Mesendoderm (in vitro differentiated cells): ENCODE results near the gene TNFSF9.
"Not testable (repeated sequence)": the region's sequence is repeated elsewhere in the genome, so short reads cannot be mapped to it uniquely, and the experiment has no call there.

Experiments
- DNase-seq: peaks from one replicate; pipeline ENCODE4 v3.0.0; 2013
- H2AK5ac ChIP-seq: 2 replicates; pipeline ENCODE4 v1.6.1; 2013; ENCODE audit warnings: low read length, inconsistent platforms
- H2BK120ac ChIP-seq: 2 replicates; pipeline ENCODE4 v1.6.1; 2013; ENCODE audit warnings: low read depth, mild to moderate bottlenecking, low read length, moderate library complexity, mixed read lengths
- H2BK15ac ChIP-seq: replicated peaks from 2 replicates; pipeline ENCODE4 v1.6.1; 2013; ENCODE audit warnings: low read depth, mild to moderate bottlenecking, moderate library complexity
- H2BK5ac ChIP-seq: 2 replicates; pipeline ENCODE4 v1.6.1; 2013; ENCODE audit warnings: low read length, inconsistent platforms
- H3K18ac ChIP-seq: 2 replicates; pipeline ENCODE4 v1.6.1; 2013; ENCODE audit warnings: mild to moderate bottlenecking, low read length, mixed read lengths
- H3K23ac ChIP-seq: one replicate; pipeline ENCODE4 v1.6.1; 2013; ENCODE audit warnings: low read length
- H3K27ac ChIP-seq: 2 replicates; pipeline ENCODE4 v1.5.1; 2013; ENCODE audit warnings: low read depth, mild to moderate bottlenecking, inconsistent platforms, low read length, moderate library complexity
- H3K27me3 ChIP-seq: 2 replicates; pipeline ENCODE4 v1.6.1; 2013; ENCODE audit warnings: low read length, control low read depth, mild to moderate bottlenecking, inconsistent platforms; ENCODE audit not compliant: insufficient read depth, poor library complexity
- H3K36me3 ChIP-seq: 2 replicates; pipeline ENCODE4 v1.6.1; 2013; ENCODE audit warnings: low read length, inconsistent platforms; ENCODE audit not compliant: control insufficient read depth, insufficient read depth
- H3K4ac ChIP-seq: one replicate; pipeline ENCODE4 v1.6.1; 2013; ENCODE audit warnings: low read depth, mild to moderate bottlenecking, low read length, moderate library complexity
- H3K4me1 ChIP-seq: 2 replicates; pipeline ENCODE4 v1.6.1; 2013; ENCODE audit warnings: low read depth, low read length, inconsistent platforms; ENCODE audit not compliant: control insufficient read depth
- H3K4me2 ChIP-seq: 2 replicates; pipeline ENCODE4 v1.6.1; 2013; ENCODE audit warnings: low read length
- H3K4me3 ChIP-seq: 2 replicates; pipeline ENCODE4 v1.5.1; 2013; ENCODE audit warnings: mild to moderate bottlenecking, low read length
- H3K56ac ChIP-seq: one replicate; pipeline ENCODE4 v1.6.1; 2013; ENCODE audit warnings: low read length
- H3K79me1 ChIP-seq: 2 replicates; pipeline ENCODE4 v1.6.1; 2013; ENCODE audit warnings: low read length, inconsistent platforms
- H3K79me2 ChIP-seq: 2 replicates; pipeline ENCODE4 v1.6.1; 2013; ENCODE audit warnings: mild to moderate bottlenecking, low read length; ENCODE audit not compliant: control insufficient read depth, insufficient read depth
- H3K9ac ChIP-seq: 2 replicates; pipeline ENCODE4 v1.6.1; 2013; ENCODE audit warnings: low read length, inconsistent platforms
- H4K5ac ChIP-seq: one replicate; pipeline ENCODE4 v1.6.1; 2013; ENCODE audit warnings: low read length
- H4K8ac ChIP-seq: one replicate; pipeline ENCODE4 v1.6.1; 2013; ENCODE audit warnings: low read depth, mild to moderate bottlenecking, control low read depth, low read length, moderate library complexity
- WGBS: extraction: QIAGEN DNeasy Blood & Tissue Kit; methylation state at CpG from one replicate; pipeline ENCODE4 v1.1.7; 2013; ENCODE audit warnings: low lambda C conversion rate, missing lambda C conversion rate; ENCODE audit not compliant: insufficient coverage; ENCODE audit errors: extremely low coverage; 5-methylcytosine and 5-hydroxymethylcytosine counted together

TNFSF9 gene

GRCh38 chr19:6540918-6541689 lies 10.3 kb downstream of the TNFSF9 start:
- H2BK120ac ChIP-seq, result no peak overlapping the region
- H4K5ac ChIP-seq, result no peak overlapping the region
- no peaks in the 10 kb centered on the region for H3K4me1 ChIP-seq
- H4K8ac ChIP-seq, result no peak overlapping the region
- H3K79me2 ChIP-seq, result no peaks in the 10 kb centered on the region
- H2AK5ac ChIP-seq, result no peak overlapping the region
- no peak overlapping the region for H2BK5ac ChIP-seq
- H3K4ac ChIP-seq, result no peak overlapping the region
- no peaks in the 10 kb centered on the region for H3K36me3 ChIP-seq
- H3K9ac ChIP-seq, result no peak overlapping the region
- no peak overlapping the region for H3K23ac ChIP-seq
- H2BK15ac ChIP-seq, result no peak overlapping the region
- no peak overlapping the region for H3K27ac ChIP-seq
- no peaks in the 10 kb centered on the region for H3K79me1 ChIP-seq
- no peak for DNase-seq
- H3K4me3 ChIP-seq, result no peak overlapping the region
- H3K27me3 ChIP-seq, result no peaks in the 10 kb centered on the region
- no peak overlapping the region for H3K56ac ChIP-seq
- no CpG with 5 or more reads among the region's 13 CpGs for WGBS
- no peak overlapping the region for H3K4me2 ChIP-seq
- H3K18ac ChIP-seq, result no peak overlapping the region

- H3K4me1 ChIP-seq, result no peaks in the 10 kb centered on the region
- no peak overlapping the region for H2BK120ac ChIP-seq
- H2BK15ac ChIP-seq, result no peak overlapping the region
- DNase-seq, result no peak
- H3K27ac ChIP-seq, result no peak overlapping the region
- no peaks in the 10 kb centered on the region for H3K79me1 ChIP-seq
- no CpG with 5 or more reads among the region's 11 CpGs for WGBS
- no peak overlapping the region for H4K5ac ChIP-seq
- no peaks in the 10 kb centered on the region for H3K27me3 ChIP-seq
- no peak overlapping the region for H3K9ac ChIP-seq
- H3K56ac ChIP-seq, result no peak overlapping the region
- H2AK5ac ChIP-seq, result no peak overlapping the region
- H3K18ac ChIP-seq, result no peak overlapping the region
- no peaks in the 10 kb centered on the region for H3K36me3 ChIP-seq
- no peak overlapping the region for H3K4me3 ChIP-seq
- no peak overlapping the region for H3K23ac ChIP-seq
- no peak overlapping the region for H4K8ac ChIP-seq
- H2BK5ac ChIP-seq, result no peak overlapping the region
- H3K4ac ChIP-seq, result no peak overlapping the region
- no peaks in the 10 kb centered on the region for H3K79me2 ChIP-seq
- H3K4me2 ChIP-seq, result no peak overlapping the region
These were observed 13.1 kb downstream of the TNFSF9 start for GRCh38 chr19:6543866-6544347.

GRCh38 chr19:6550679-6551078 lies 19.9 kb downstream of the TNFSF9 start:
- not testable (repeated sequence) for H3K56ac ChIP-seq, H3K27me3 ChIP-seq, H3K4ac ChIP-seq, DNase-seq, H4K5ac ChIP-seq, H3K23ac ChIP-seq, H2BK5ac ChIP-seq, H2AK5ac ChIP-seq, H3K79me2 ChIP-seq, H4K8ac ChIP-seq, H3K18ac ChIP-seq, H2BK120ac ChIP-seq, H3K36me3 ChIP-seq, H3K9ac ChIP-seq, H2BK15ac ChIP-seq, H3K4me1 ChIP-seq, H3K79me1 ChIP-seq, H3K4me2 ChIP-seq, H3K27ac ChIP-seq, H3K4me3 ChIP-seq
- no CpG with 5 or more reads among the region's 6 CpGs for WGBS

- H2BK120ac ChIP-seq, result no peak overlapping the region
- H3K56ac ChIP-seq, result peak overlapping the region; percentile 25
- H4K5ac ChIP-seq, result no peak overlapping the region
- no peak overlapping the region for H3K4me3 ChIP-seq
- no CpG with 5 or more reads among the region's 3 CpGs for WGBS
- H4K8ac ChIP-seq, result no peak overlapping the region
- H2BK15ac ChIP-seq, result no peak overlapping the region
- H3K36me3 ChIP-seq, result no peaks in the 10 kb centered on the region
- H3K4me1 ChIP-seq, result no peaks in the 10 kb centered on the region
- no peak overlapping the region for H2BK5ac ChIP-seq
- no peak overlapping the region for H3K27ac ChIP-seq
- no peak overlapping the region for H3K9ac ChIP-seq
- no peak overlapping the region for H3K23ac ChIP-seq
- no peaks in the 10 kb centered on the region for H3K79me1 ChIP-seq
- no peak overlapping the region for H3K4me2 ChIP-seq
- no peaks in the 10 kb centered on the region for H3K27me3 ChIP-seq
- H3K79me2 ChIP-seq, result no peaks in the 10 kb centered on the region
- H2AK5ac ChIP-seq, result no peak overlapping the region
- no peak overlapping the region for H3K18ac ChIP-seq
- DNase-seq, result no peak
- H3K4ac ChIP-seq, result no peak overlapping the region
These were observed 20.3 kb downstream of the TNFSF9 start for GRCh38 chr19:6551091-6551490.

GRCh38 chr19:6551607-6552450 lies 21.0 kb downstream of the TNFSF9 start:
- Histone ChIP-seq H3K79me1 (no peaks in the 10 kb centered on the region), H4K5ac (no peak overlapping the region), H3K36me3 (no peaks in the 10 kb centered on the region), H3K56ac (peak overlapping the region; percentile 87), H3K79me2 (no peaks in the 10 kb centered on the region), H3K27ac (no peak overlapping the region), H3K4me3 (no peak overlapping the region), H2AK5ac (no peak overlapping the region), H3K23ac (no peak overlapping the region), H3K27me3 (no peaks in the 10 kb centered on the region), H2BK5ac (no peak overlapping the region), H3K9ac (peak overlapping the region; percentile 72), H3K4me1 (no peaks in the 10 kb centered on the region), H3K4me2 (no peak overlapping the region), H3K18ac (peak overlapping the region; percentile 43), H2BK120ac (no peak overlapping the region), H2BK15ac (no peak overlapping the region), H3K4ac (no peak overlapping the region), H4K8ac (no peak overlapping the region)
- peak; percentile 85 for DNase-seq
- no CpG with 5 or more reads among the region's 28 CpGs for WGBS
